ENCODE data around the gene SHROOM4. TPM values are rescaled to one million over a fixed set of nuclear protein-coding genes. Genes with fewer than 3 reads are reported as not detected.

Gene SHROOM4
- total RNA-seq, 2 donors from 2014 or later, result 1.6 to 2.6 TPM

DNA sequence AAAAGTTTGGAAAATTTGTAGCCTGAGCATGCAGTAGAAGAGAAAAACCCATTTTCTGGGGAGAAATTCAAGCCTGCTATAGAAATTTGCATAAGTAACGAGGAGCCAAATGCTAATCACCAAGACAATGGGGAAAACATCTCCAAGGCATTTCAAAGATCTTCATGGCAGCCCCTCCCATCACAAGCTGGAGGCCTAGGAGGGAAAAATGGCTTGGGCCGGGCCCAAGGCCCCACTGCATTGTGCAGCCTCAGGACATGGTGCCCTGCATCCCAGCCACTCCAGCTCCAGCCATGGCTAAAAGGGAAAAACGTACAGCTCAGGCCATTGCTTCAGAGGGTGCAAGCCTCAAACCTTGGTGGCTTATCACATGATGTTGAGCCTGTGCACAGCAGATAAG is 87.7 kb downstream of the SHROOM4 start:
- DNase-seq (no peak), ATAC-seq (no peak)
- no peaks in the 10 kb centered on the region for H3K36me3 ChIP-seq (replicated peaks in 1 of 2; ENCODE audit: insufficient read depth in 1 of 2, low read depth in 2 of 2)
- H3K4me3 ChIP-seq, result no peak overlapping the region
- intact Hi-C loops (cut with DNase I), result no loop called here
- no peaks in the 10 kb centered on the region for H3K4me1 ChIP-seq
- WGBS, 2 donors, result 57 to 90% methylated on average over 2 of the region's 3 CpGs
- no peaks in the 10 kb centered on the region for H3K9me3 ChIP-seq
- TF ChIP-seq POLR2A (IDR thresholded peaks at IDR 0.05), result no peak
- TF ChIP-seq, protein P1, sequence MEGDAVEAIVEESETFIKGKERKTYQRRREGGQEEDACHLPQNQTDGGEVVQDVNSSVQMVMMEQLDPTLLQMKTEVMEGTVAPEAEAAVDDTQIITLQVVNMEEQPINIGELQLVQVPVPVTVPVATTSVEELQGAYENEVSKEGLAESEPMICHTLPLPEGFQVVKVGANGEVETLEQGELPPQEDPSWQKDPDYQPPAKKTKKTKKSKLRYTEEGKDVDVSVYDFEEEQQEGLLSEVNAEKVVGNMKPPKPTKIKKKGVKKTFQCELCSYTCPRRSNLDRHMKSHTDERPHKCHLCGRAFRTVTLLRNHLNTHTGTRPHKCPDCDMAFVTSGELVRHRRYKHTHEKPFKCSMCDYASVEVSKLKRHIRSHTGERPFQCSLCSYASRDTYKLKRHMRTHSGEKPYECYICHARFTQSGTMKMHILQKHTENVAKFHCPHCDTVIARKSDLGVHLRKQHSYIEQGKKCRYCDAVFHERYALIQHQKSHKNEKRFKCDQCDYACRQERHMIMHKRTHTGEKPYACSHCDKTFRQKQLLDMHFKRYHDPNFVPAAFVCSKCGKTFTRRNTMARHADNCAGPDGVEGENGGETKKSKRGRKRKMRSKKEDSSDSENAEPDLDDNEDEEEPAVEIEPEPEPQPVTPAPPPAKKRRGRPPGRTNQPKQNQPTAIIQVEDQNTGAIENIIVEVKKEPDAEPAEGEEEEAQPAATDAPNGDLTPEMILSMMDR (IDR thresholded peaks at IDR 0.05), result no peak
- no peak overlapping the region for H3K27ac ChIP-seq
- no peaks in the 10 kb centered on the region for H3K27me3 ChIP-seq

DNA sequence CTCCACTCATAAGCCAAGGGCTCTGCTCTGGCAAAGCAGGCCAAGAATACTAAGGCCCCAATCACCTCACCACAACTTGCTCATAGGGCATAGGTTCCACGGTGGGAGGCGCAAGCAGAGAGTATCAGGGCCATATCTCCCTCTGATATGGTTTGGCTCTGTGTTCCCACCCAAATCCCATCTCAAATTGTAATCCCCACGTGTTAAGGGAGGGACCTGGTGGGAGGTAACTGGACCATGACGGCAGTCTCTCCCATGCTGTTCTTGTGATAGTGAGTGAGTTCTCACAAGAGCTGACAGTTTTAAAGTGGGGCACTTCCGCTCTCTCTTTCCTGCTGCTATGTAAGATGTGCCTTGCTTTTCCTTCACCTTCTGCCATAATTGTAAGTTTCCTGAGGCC is 88.7 kb downstream of the SHROOM4 start:
- ATAC-seq, result no peak
- DNase-seq, result no peak
- Histone ChIP-seq H3K36me3 (replicated peaks in 1 of 2; ENCODE audit: insufficient read depth in 1 of 2, low read depth in 2 of 2) (no peaks in the 10 kb centered on the region), H3K27ac (no peak overlapping the region), H3K4me3 (no peak overlapping the region), H3K9me3 (no peaks in the 10 kb centered on the region), H3K4me1 (no peaks in the 10 kb centered on the region), H3K27me3 (no peaks in the 10 kb centered on the region)
- TF ChIP-seq, protein P1 (IDR thresholded peaks at IDR 0.05), result no peak
- no peak for TF ChIP-seq POLR2A (IDR thresholded peaks at IDR 0.05)
- 71 to 77% methylated on average over 4 to 5 of the region's 5 CpGs for WGBS, 2 donors
- intact Hi-C loops (cut with DNase I), result no loop called here

DNA sequence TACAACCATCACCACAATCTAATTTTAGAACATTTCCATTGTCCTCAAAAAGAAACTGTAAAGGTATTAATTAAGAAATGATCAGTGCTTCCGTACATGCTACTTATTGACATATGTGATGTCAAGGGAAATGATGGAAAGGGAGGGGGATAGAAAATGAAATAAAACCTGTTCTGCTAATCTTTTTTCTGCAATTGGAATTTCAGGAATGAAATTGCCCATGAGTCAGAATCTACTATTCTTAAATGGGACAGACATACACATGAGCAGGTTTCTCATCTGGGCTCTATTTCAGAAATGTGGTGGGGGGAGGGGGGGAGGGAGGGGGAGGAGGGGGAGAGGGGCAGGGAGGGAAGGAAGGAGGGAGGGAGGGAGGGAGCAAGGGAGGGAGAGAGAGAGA is 91.0 kb downstream of the SHROOM4 start:
- Histone ChIP-seq H3K4me3 (no peak overlapping the region), H3K4me1 (no peaks in the 10 kb centered on the region), H3K9me3 (no peaks in the 10 kb centered on the region), H3K27me3 (no peaks in the 10 kb centered on the region), H3K27ac (no peak overlapping the region), H3K36me3 (replicated peaks in 1 of 2; ENCODE audit: insufficient read depth in 1 of 2, low read depth in 2 of 2) (no peaks in the 10 kb centered on the region)
- no peak for ATAC-seq
- TF ChIP-seq, protein P1 (IDR thresholded peaks at IDR 0.05), result no peak
- no peak for TF ChIP-seq POLR2A (IDR thresholded peaks at IDR 0.05)
- WGBS, 2 donors, result 46 to 63% methylated on average over 1 of the region's 1 CpG
- no peak for DNase-seq
- intact Hi-C loops (cut with DNase I), result no loop called here

DNA sequence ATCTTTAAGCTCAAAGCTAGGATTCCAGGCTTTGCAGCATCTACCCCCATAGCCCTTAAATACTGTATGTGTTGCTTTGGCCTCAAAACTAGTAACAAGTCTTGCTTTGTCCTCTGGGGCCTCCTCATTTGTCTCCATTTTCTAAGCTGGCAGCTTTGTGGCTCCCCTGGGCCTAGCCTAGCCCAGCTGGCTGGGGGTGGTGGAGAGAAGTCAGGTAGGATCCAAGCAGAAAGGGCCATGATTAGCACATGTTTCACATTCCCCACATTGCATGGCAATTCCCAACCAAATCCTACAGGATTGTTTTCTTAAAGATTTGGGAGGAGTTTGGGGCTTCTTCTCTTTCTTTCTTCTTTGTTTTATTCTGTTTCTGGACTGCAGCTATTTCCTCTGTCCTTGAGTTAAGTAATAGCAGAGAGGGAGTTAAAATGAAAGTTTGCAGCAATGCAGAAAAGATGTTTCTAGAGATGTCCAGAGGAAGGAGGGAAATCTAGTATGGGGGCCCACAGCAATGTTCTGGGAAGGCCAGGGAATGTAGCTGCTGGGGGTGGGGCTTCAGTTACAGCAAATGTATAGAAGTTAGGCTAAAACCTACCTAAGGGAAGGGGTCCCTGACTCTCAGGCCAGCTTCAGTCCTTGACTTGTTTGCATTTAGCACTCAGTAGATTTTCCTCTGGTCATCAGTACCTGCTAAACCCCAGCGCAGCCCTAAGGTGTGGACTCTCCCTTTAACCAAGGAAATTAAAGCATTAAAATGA is 92.1 kb downstream of the SHROOM4 start:
- intact Hi-C loops (cut with DNase I), result no loop called here
- TF ChIP-seq POLR2A (IDR thresholded peaks at IDR 0.05), result no peak
- TF ChIP-seq, protein P1 (IDR thresholded peaks at IDR 0.05), result no peak
- ATAC-seq (no peak), DNase-seq (no peak)
- Histone ChIP-seq H3K4me1 (no peaks in the 10 kb centered on the region), H3K27ac (no peak overlapping the region), H3K36me3 (replicated peaks in 1 of 2; ENCODE audit: insufficient read depth in 1 of 2, low read depth in 2 of 2) (no peaks in the 10 kb centered on the region), H3K27me3 (no peaks in the 10 kb centered on the region), H3K9me3 (no peaks in the 10 kb centered on the region), H3K4me3 (no peak overlapping the region)
- 88 to 100% methylated on average over 1 of the region's 1 CpG for WGBS, 2 donors

DNA sequence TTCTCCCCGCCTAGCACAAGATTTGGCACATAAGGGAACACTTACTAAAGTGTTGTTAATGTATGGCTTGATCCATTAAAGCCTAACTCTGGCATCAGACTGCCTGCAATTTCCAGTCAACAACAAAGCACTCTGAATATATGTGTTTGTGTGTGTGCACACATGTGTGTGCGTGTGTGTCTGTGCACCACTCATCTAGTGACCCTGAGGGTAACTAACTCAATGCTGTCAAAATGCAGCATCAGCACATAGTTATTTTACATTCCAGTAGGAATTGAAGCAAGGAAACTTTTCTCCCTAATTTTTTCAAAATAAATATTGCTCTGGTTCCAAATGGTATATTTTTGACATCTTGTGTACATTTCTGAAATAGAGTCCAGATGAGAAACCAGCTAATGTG is 94.4 kb downstream of the SHROOM4 start:
- H3K27ac ChIP-seq, result no peak overlapping the region
- WGBS, 2 donors, result 72 to 77% methylated on average over 2 of the region's 2 CpGs

More for the DNA sequence above, 94.4 kb downstream of the SHROOM4 start:
- DNase-seq (no peak), ATAC-seq (no peak)
- Histone ChIP-seq H3K9me3 (no peaks in the 10 kb centered on the region), H3K27me3 (no peaks in the 10 kb centered on the region), H3K36me3 (replicated peaks in 1 of 2; ENCODE audit: insufficient read depth in 1 of 2, low read depth in 2 of 2) (no peaks in the 10 kb centered on the region), H3K4me1 (no peaks in the 10 kb centered on the region), H3K4me3 (no peak overlapping the region)
- intact Hi-C loops (cut with DNase I), result no loop called here
- TF ChIP-seq, protein P1 (IDR thresholded peaks at IDR 0.05), result no peak
- no peak for TF ChIP-seq POLR2A (IDR thresholded peaks at IDR 0.05)

All from body of pancreas (tissue), 4 donors.